ENCODE data around the gene IQSEC3.

GRCh38 chr12:57539-57938 is 9.0 kb upstream of the IQSEC3 start:
- TF ChIP-seq POLR2A (IDR thresholded peaks at IDR 0.05; ENCODE audit: low read length) (no peak), GATA1 (IDR thresholded peaks at IDR 0.05; ENCODE audit: low read depth, low read length) (no peak)

Measured in erythroblast (primary cell).